CD4-positive, CD25-positive, alpha-beta regulatory T cell (primary cell): ENCODE measurements around the gene OSBPL3. TPM values are rescaled to one million over a fixed set of nuclear protein-coding genes. Genes with fewer than 3 reads are reported as not detected.

Source experiments
- ATAC-seq, 2 donors: fragments of 150-1000 bp; cut with Tn5 transposase; one replicate each; pipeline ENCODE4 v1.10.0; 2021; ENCODE audit warnings: low read depth in 2 of 2, moderate number of reproducible peaks in 2 of 2, moderate library complexity in 1 of 2
- DNase-seq, 3 donors: peaks; one replicate each; pipeline versions ENCODE4 v3.0.0 to v3.0.0-alpha.2; 2012 to 2022; ENCODE audit warnings: mixed read lengths in 1 of 3
- H3K27ac ChIP-seq: one replicate; pipeline ENCODE4 v1.7.0; 2013; ENCODE audit warnings: mild to moderate bottlenecking, low read length; ENCODE audit not compliant: insufficient read depth, poor library complexity, severe bottlenecking
- H3K27me3 ChIP-seq: one replicate; pipeline ENCODE4 v1.7.0; 2013; ENCODE audit warnings: low read length; ENCODE audit not compliant: control insufficient read depth, insufficient read depth
- H3K36me3 ChIP-seq: one replicate; pipeline ENCODE4 v1.7.0; 2013; ENCODE audit warnings: mild to moderate bottlenecking, low read length, moderate library complexity; ENCODE audit not compliant: control insufficient read depth, insufficient read depth
- H3K4me1 ChIP-seq: 2 replicates; pipeline ENCODE4 v1.7.0; 2013; ENCODE audit warnings: mild to moderate bottlenecking, low read length; ENCODE audit not compliant: insufficient read depth, control insufficient read depth, poor library complexity, severe bottlenecking
- H3K4me3 ChIP-seq: one replicate; pipeline ENCODE4 v1.7.0; 2013; ENCODE audit warnings: low read depth, mild to moderate bottlenecking, low read length, moderate library complexity
- H3K9me3 ChIP-seq, 2 experiments: 1 replicate in 1 of 2; 2 replicates in 1 of 2; pipeline ENCODE4 v1.7.0; 2013; ENCODE audit warnings: low read length in 2 of 2, mild to moderate bottlenecking in 1 of 2, moderate library complexity in 1 of 2; ENCODE audit not compliant: control insufficient read depth in 2 of 2
- H3K27ac Mint-ChIP-seq, 3 donors: one replicate each; pipeline ENCODE4 v1.8.0; 2020 to 2022; ENCODE audit warnings: mild to moderate bottlenecking in 3 of 3, mixed read lengths in 3 of 3, moderate library complexity in 2 of 3
- H3K27me3 Mint-ChIP-seq: one replicate; pipeline ENCODE4 v1.8.0; 2022; ENCODE audit warnings: mild to moderate bottlenecking, mixed read lengths
- H3K36me3 Mint-ChIP-seq: one replicate; pipeline ENCODE4 v1.8.0; 2020; ENCODE audit warnings: mixed read lengths
- H3K4me1 Mint-ChIP-seq, 4 donors: one replicate each; pipeline ENCODE4 v1.8.0; 2020 to 2022; ENCODE audit warnings: mixed read lengths in 4 of 4, mild to moderate bottlenecking in 1 of 4
- H3K4me3 Mint-ChIP-seq, 4 donors: one replicate each; pipeline ENCODE4 v1.8.0; 2020 to 2022; ENCODE audit warnings: mild to moderate bottlenecking in 4 of 4, mixed read lengths in 4 of 4, moderate library complexity in 3 of 4
- H3K9me3 Mint-ChIP-seq, 7 donors: one replicate each; pipeline ENCODE4 v1.8.0; 2020 to 2022; ENCODE audit warnings: mixed read lengths in 7 of 7, mild to moderate bottlenecking in 3 of 7, moderate library complexity in 2 of 7
- polyA plus RNA-seq, 4 donors: library from polyadenylated mRNA; unstranded; fragments of 300-500 nt; fragmentation: Illumina TruSeq; gene quantifications; one replicate each; pipeline ENCODE4 v1.2.3, GENCODE V29; 2021
- total RNA-seq: library from RNA; stranded (reverse); gene quantifications from one replicate; pipeline ENCODE4 v1.2.3, GENCODE V29; 2022

Gene OSBPL3
- total and polyA plus RNA-seq, 5 donors from 2014 or later = 9.1 to 43.0 (median 14.3) TPM

DNA sequence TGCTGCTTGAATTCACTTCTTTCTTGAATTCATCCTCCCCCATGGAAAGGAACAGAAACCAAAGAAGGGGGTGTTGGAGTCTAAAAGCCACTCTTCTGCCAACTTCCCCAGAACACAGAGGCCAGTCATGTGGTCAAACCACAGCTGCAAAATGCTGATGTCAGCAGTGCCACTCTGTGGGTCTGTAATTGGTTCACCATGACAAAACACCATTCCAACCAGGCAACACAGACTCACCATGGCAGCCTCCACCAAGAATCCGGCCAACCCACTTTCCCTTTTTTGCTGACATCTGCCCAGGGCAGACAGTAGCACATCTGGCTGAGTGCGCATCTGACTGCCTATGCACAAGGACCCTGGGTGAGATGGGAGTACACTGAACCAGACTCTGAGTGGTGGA, 16.8 kb downstream of the OSBPL3 start:
- Mint-ChIP-seq H3K4me3 (no peak overlapping the region), H3K27ac (peak overlapping the region in 2 of 3 donors; percentile 49 to 53), H3K36me3 (no peaks in the 10 kb centered on the region), H3K27me3 (no peaks in the 10 kb centered on the region), H3K9me3 (peaks cover 0 to 4% (median 0%) of the 10 kb centered on the region in 7 donors), H3K4me1 (peaks cover 41 to 82% (median 75%) of the 10 kb centered on the region in 4 donors)
- Histone ChIP-seq H3K27ac (no peak overlapping the region), H3K4me1 (peaks cover 49% of the 10 kb centered on the region), H3K9me3 (no peaks in the 10 kb centered on the region), H3K27me3 (no peaks in the 10 kb centered on the region), H3K4me3 (no peak overlapping the region), H3K36me3 (no peaks in the 10 kb centered on the region)
- DNase-seq (no peak), ATAC-seq (peak in 1 of 2 donors; percentile 30)

GRCh38 chr7:24962418-24962962, 17.5 kb downstream of the OSBPL3 start:
- Mint-ChIP-seq H3K27ac (no peak overlapping the region), H3K9me3 (peaks cover 0 to 4% (median 0%) of the 10 kb centered on the region in 7 donors), H3K36me3 (no peaks in the 10 kb centered on the region), H3K27me3 (no peaks in the 10 kb centered on the region), H3K4me3 (no peak overlapping the region), H3K4me1 (peaks cover 37 to 83% (median 75%) of the 10 kb centered on the region in 4 donors)
- H3K36me3 ChIP-seq = no peaks in the 10 kb centered on the region
- no peak overlapping the region for H3K4me3 ChIP-seq
- ATAC-seq (no peak), DNase-seq (no peak)
- H3K9me3 ChIP-seq = no peaks in the 10 kb centered on the region
- peaks cover 44% of the 10 kb centered on the region for H3K4me1 ChIP-seq
- H3K27ac ChIP-seq = no peak overlapping the region
- no peaks in the 10 kb centered on the region for H3K27me3 ChIP-seq

DNA sequence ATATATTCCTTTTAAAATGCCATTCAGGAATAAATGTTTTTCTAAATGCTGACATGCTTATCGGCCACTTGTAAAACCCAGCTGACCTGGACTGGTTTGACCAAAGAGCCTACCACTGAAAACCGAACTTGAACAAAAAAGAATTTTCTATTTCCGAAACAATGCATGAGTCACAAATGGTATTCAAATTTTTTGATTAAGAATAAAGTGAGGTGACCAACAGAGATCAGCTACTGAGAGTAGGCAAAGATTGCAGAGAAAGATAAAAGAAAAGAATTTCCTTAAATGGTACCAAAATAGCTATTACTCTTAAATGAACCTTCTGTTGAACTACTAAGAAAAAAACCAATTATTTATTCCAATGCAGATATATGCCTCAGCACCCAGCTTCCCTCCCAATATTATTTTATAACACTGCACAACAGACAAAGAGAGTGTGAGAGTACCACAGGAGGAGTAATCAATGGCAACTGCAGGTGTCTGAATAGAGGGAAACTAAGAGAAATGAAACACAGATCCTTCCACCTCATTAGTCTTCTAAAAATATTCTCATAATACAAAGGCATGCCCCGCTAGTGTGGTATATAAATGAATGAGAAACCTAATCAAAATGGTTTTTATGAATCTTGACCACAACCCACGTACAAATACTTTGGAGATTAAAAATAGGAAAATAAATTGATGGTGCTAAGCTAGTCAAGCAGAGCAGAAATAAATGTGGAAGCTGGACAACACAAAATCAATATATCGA, 20.1 kb downstream of the OSBPL3 start:
- peak overlapping the region in 2 of 4 donors; percentile 5 to 53 for H3K4me3 Mint-ChIP-seq
- peak overlapping the region in 1 of 3 donors; percentile 40 for H3K27ac Mint-ChIP-seq
- ATAC-seq (no peak), DNase-seq (no peak)
- no peaks in the 10 kb centered on the region for H3K36me3 Mint-ChIP-seq
- Histone ChIP-seq H3K36me3 (no peaks in the 10 kb centered on the region), H3K4me3 (no peak overlapping the region), H3K27ac (no peak overlapping the region), H3K4me1 (peaks cover 22% of the 10 kb centered on the region), H3K27me3 (no peaks in the 10 kb centered on the region), H3K9me3 (no peaks in the 10 kb centered on the region)
- peaks cover 0 to 4% (median 0%) of the 10 kb centered on the region in 7 donors for H3K9me3 Mint-ChIP-seq
- no peaks in the 10 kb centered on the region for H3K27me3 Mint-ChIP-seq
- H3K4me1 Mint-ChIP-seq = peaks cover 31 to 80% (median 62%) of the 10 kb centered on the region in 4 donors

GRCh38 chr7:24958399-24958798, 21.6 kb downstream of the OSBPL3 start:
- Histone ChIP-seq H3K4me3 (no peak overlapping the region), H3K4me1 (peaks cover 18% of the 10 kb centered on the region), H3K27me3 (no peaks in the 10 kb centered on the region), H3K36me3 (no peaks in the 10 kb centered on the region), H3K27ac (no peak overlapping the region), H3K9me3 (no peaks in the 10 kb centered on the region)
- Mint-ChIP-seq H3K4me1 (peaks cover 35 to 80% (median 61%) of the 10 kb centered on the region in 4 donors), H3K36me3 (no peaks in the 10 kb centered on the region), H3K4me3 (peak overlapping the region in 1 of 4 donors; percentile 53), H3K27me3 (no peaks in the 10 kb centered on the region), H3K9me3 (peaks cover 0 to 4% (median 0%) of the 10 kb centered on the region in 7 donors), H3K27ac (no peak overlapping the region)
- ATAC-seq = no peak
- DNase-seq = no peak

GRCh38 chr7:24956021-24956420, 24.0 kb downstream of the OSBPL3 start:
- peaks cover 0 to 3% (median 0%) of the 10 kb centered on the region in 7 donors for H3K9me3 Mint-ChIP-seq
- Histone ChIP-seq H3K27me3 (no peaks in the 10 kb centered on the region), H3K4me3 (no peak overlapping the region), H3K27ac (no peak overlapping the region), H3K9me3 (no peaks in the 10 kb centered on the region), H3K4me1 (peaks cover 17% of the 10 kb centered on the region), H3K36me3 (no peaks in the 10 kb centered on the region)
- ATAC-seq = no peak
- no peaks in the 10 kb centered on the region for H3K36me3 Mint-ChIP-seq
- no peaks in the 10 kb centered on the region for H3K27me3 Mint-ChIP-seq
- no peak for DNase-seq
- H3K4me3 Mint-ChIP-seq = no peak overlapping the region
- peaks cover 40 to 90% (median 58%) of the 10 kb centered on the region in 4 donors for H3K4me1 Mint-ChIP-seq
- peak overlapping the region in 1 of 3 donors; percentile 19 for H3K27ac Mint-ChIP-seq

GRCh38 chr7:24955313-24955712, 24.7 kb downstream of the OSBPL3 start:
- ATAC-seq = no peak
- Histone ChIP-seq H3K27ac (no peak overlapping the region), H3K27me3 (no peaks in the 10 kb centered on the region), H3K36me3 (no peaks in the 10 kb centered on the region), H3K9me3 (no peaks in the 10 kb centered on the region), H3K4me1 (peaks cover 17% of the 10 kb centered on the region), H3K4me3 (no peak overlapping the region)
- DNase-seq = no peak
- Mint-ChIP-seq H3K36me3 (no peaks in the 10 kb centered on the region), H3K4me1 (peaks cover 36 to 89% (median 56%) of the 10 kb centered on the region in 4 donors), H3K9me3 (peaks cover 0 to 3% (median 0%) of the 10 kb centered on the region in 7 donors), H3K27me3 (no peaks in the 10 kb centered on the region), H3K27ac (peak overlapping the region in 1 of 3 donors; percentile 19), H3K4me3 (no peak overlapping the region)

DNA sequence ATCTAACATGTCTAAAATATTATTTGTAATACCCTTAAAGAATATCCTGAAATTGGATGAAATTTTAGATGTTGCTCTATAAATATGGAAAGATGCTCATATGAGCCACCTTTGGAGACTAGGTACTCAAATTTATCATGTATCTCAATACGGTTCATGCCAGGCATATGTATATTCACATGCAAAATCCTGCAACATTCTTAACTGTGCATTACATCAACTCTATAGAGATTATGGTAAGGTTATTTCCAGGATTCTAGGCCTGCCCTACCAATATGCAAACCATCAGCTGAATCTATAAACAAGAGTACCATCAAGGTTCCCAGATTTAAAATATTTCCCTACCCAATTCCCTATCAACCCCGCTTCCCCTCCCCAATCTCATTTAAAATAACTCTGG, 27.5 kb downstream of the OSBPL3 start:
- Histone ChIP-seq H3K27me3 (no peaks in the 10 kb centered on the region), H3K9me3 (no peaks in the 10 kb centered on the region), H3K27ac (no peak overlapping the region), H3K36me3 (no peaks in the 10 kb centered on the region), H3K4me3 (no peak overlapping the region), H3K4me1 (peaks cover 15% of the 10 kb centered on the region)
- H3K36me3 Mint-ChIP-seq = no peaks in the 10 kb centered on the region
- H3K9me3 Mint-ChIP-seq = no peaks in the 10 kb centered on the region
- H3K27ac Mint-ChIP-seq = no peak overlapping the region
- no peak for DNase-seq
- H3K27me3 Mint-ChIP-seq = no peaks in the 10 kb centered on the region
- no peak overlapping the region for H3K4me3 Mint-ChIP-seq
- no peak for ATAC-seq
- peaks cover 37 to 86% (median 58%) of the 10 kb centered on the region in 4 donors for H3K4me1 Mint-ChIP-seq
